ENCODE data around the gene LAMB4.

The LAMB4 gene

DNA sequence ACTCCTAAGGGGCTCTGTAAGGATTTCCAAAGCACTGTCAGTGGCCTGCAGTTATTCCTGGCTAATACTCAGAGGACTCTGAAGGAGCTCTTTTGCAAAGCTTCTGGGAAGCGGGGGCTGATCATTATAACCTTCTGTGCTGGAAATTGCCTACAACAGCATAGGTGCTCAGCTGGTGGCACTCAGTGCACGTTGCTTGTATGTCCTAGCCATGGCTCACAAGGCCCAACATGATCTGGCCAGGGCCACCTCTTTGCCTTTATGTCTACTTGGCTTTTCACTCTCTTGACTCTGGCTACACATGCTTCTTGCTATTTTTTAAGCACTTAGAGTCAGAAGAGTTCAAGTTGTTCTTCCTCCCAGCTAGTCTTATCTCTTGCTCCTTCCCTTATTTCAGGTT, 17.5 kb downstream of the LAMB4 start:
- no peak overlapping the region for H3K4me3 ChIP-seq (ENCODE audit: low read length)
- DNase-seq (ENCODE audit: low read depth), result no peak
- TF ChIP-seq, protein P1, sequence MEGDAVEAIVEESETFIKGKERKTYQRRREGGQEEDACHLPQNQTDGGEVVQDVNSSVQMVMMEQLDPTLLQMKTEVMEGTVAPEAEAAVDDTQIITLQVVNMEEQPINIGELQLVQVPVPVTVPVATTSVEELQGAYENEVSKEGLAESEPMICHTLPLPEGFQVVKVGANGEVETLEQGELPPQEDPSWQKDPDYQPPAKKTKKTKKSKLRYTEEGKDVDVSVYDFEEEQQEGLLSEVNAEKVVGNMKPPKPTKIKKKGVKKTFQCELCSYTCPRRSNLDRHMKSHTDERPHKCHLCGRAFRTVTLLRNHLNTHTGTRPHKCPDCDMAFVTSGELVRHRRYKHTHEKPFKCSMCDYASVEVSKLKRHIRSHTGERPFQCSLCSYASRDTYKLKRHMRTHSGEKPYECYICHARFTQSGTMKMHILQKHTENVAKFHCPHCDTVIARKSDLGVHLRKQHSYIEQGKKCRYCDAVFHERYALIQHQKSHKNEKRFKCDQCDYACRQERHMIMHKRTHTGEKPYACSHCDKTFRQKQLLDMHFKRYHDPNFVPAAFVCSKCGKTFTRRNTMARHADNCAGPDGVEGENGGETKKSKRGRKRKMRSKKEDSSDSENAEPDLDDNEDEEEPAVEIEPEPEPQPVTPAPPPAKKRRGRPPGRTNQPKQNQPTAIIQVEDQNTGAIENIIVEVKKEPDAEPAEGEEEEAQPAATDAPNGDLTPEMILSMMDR (conservative IDR thresholded peaks at IDR 0.05; ENCODE audit: low read length), result no peak

DNA sequence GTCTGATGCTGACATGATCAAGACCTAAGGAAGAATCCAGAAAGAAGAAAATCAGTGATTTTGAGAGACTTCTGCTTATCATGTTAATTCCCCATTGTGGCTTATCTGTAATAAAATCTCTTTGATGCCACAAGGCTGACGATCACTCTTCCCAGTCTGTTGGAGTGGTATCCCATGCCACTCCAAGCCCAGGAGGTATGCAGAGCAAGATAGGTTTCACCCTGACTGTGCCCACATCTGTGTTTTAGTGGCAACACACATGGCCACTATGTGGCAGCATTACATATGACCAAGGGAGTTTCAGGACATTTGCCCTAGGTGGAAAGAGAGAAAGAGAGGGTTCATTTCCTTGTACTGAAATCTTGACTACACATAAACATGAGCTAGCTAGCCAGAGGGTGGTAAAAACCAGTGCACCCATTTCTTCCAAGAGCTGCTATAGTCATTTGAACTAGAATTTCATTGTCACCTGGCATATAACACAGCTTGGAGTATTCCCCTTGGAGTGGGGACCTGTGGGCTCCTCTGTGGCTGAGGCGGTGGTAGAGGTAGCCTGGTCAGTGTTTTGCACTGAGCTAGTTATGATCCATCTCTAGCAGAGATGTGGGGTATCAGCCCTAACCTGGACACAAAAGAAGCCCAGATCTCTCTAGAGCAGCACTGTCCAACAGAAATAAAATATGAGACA, 20.8 kb downstream of the LAMB4 start:
- TF ChIP-seq, protein P1 (conservative IDR thresholded peaks at IDR 0.05; ENCODE audit: low read length), result no peak; the same call in 1 of the 2 replicates
- no peak overlapping the region for H3K4me3 ChIP-seq (ENCODE audit: low read length)
- no peak for DNase-seq (ENCODE audit: low read depth)

DNA sequence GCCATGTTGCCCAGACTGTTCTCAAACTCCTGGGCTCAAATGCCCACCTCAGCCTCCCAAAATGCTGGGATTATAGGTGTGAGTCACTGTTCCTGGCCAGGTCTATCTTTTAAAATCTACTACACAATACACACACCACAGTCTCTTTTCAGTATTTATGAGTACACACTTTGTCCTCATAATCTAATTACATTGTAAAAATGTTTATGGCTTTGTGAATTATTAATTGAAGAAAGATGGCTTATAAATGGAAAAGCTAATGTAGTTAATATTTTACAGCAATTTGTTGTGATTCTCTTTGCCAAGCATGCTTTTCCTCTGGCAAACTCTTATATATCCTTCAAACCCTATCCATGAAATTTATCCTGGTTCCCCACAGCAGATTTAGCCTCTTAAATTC, 22.0 kb downstream of the LAMB4 start:
- no peak overlapping the region for H3K4me3 ChIP-seq (ENCODE audit: low read length)
- no peak for DNase-seq (ENCODE audit: low read depth)
- TF ChIP-seq, protein P1 (conservative IDR thresholded peaks at IDR 0.05; ENCODE audit: low read length), result no peak

DNA sequence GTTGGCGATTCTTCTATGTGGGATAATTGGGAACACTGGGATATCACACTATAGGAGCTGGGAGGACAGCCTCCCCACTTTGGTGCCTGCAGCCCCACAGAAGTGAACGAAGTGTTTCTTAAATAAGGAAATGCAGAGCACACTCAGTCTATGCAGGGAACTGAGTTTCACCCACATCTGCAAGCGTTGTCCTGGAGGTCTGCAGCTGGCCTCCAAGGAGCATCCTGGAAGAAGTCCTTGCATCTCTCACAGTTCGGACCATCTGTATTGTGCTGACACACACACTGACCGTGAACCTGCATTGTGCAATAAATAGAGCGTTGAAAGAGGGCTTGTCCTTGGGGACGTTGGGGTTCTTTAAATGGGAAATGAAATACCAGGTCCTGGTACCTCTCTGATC, 25.8 kb downstream of the LAMB4 start:
- no peak for DNase-seq (ENCODE audit: low read depth)
- H3K4me3 ChIP-seq (ENCODE audit: low read length), result no peak overlapping the region
- TF ChIP-seq, protein P1 (conservative IDR thresholded peaks at IDR 0.05; ENCODE audit: low read length), result no peak

DNA sequence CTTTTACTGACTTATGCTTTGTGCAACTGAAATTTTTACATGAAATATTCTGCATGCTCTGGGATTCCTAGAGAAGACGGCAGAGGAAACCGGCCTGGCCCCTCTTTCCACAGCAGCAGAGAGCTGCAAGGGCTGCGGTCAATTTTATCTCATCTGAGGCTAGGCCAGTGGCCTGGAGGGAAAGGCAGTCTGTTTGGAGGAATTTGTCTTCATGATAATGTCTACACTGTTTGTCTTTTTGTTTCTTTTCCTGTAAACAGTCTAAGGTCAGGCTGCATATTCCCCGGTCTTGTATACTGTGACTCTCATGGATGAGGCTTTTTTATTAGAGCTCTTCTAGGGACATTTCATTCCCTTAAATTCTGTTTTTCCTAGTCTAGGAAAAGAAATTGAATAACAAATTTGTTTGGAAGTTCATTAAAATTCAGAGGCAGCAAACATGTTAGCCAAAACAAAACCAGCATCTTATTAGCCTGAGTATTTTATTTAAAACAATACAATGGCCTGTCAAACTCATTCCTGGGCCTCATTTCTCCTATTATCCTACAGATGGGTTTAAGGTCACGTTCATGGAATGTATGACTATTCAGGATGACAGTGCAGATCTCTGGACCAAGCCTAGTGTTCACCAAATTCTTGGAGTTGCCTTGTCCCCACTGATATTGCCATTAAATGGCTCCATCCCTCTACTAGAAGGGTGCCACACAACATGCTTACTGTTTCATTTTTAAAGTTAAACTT, 26.4 kb downstream of the LAMB4 start:
- TF ChIP-seq, protein P1 (conservative IDR thresholded peaks at IDR 0.05; ENCODE audit: low read length), result no peak
- no peak for DNase-seq (ENCODE audit: low read depth)
- H3K4me3 ChIP-seq (ENCODE audit: low read length), result no peak overlapping the region

DNA sequence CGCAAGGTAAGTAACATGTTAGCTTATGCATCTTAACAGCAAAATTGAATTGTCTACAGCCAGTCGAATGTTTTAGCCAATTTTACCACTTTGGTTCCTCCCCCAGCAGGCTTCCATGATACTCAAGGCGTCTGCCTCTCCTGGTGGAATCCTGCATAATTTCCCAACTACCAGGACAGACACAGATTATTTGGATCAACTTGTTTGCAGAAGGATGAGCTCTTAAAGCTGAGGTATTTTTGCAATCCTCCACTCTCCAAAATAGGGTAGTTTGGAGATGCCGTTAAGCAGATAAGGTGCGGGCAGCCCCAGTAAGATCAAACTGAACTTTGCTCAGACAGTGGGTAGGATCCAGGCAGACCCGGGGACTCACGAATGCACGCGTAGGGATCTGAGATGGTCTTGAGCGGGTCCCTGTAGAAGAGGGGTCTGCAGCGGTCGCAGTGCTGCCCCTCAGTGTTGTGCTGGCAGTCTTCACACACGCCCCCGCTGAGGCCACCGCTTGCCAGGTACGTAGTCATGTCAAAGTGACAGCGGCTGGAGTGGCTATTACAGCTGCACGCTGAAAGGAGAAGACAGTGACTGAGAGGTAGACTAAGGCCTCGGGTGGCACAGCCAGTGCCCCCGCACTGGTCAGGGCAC, 27.4 kb downstream of the LAMB4 start:
- H3K4me3 ChIP-seq (ENCODE audit: low read length), result no peak overlapping the region
- TF ChIP-seq, protein P1 (conservative IDR thresholded peaks at IDR 0.05; ENCODE audit: low read length), result no peak
- no peak for DNase-seq (ENCODE audit: low read depth)
